ENCODE results near the gene HRK. TPM values are rescaled to one million over a fixed set of nuclear protein-coding genes. Genes with fewer than 3 reads are reported as not detected.

The HRK gene
- total and polyA plus RNA-seq, 2 of the 8 experiments (the other 6 are each of a cell fraction or from before 2014, with no cell fraction given): 1.6 to 2.7 TPM

- no peak overlapping the region for H3K4me3 ChIP-seq (ENCODE audit: extremely low read depth in 1 of 4, insufficient read depth in 2 of 4, low read depth in 3 of 4, low read length in 4 of 4)
- no peak overlapping the region for H2AFZ ChIP-seq (ENCODE audit: low read length)
- no peaks in the 10 kb centered on the region for H3K9me3 ChIP-seq (ENCODE audit: insufficient read depth in 2 of 2, low read depth in 1 of 2, low read length in 1 of 2)
- H4K20me1 ChIP-seq (replicated peaks in 1 of 2; ENCODE audit: control insufficient read depth in 1 of 2, insufficient read depth in 2 of 2, low read length in 2 of 2): no peaks in the 10 kb centered on the region
- no peaks in the 10 kb centered on the region for H3K23me2 ChIP-seq (ENCODE audit: low read depth, low read length)
- H4K91ac ChIP-seq (replicated peaks; ENCODE audit: insufficient read length, low read length): no peak overlapping the region
- no peak overlapping the region for H4K5ac ChIP-seq (ENCODE audit: insufficient read length, low read depth, low read length)
- no peak for DNase-seq (ENCODE audit: low read depth in 1 of 2, low spot score in 2 of 2)
- no peak overlapping the region for H4K8ac ChIP-seq (ENCODE audit: extremely low read depth, insufficient read depth, low read length)
- no peak overlapping the region for H3K4ac ChIP-seq (replicated peaks; ENCODE audit: insufficient read length, low read depth, low read length)
- H3K79me1 ChIP-seq (ENCODE audit: low read depth, low read length): no peaks in the 10 kb centered on the region
- no peak overlapping the region for H2BK20ac ChIP-seq (ENCODE audit: low read length)
- no peak overlapping the region for H3K18ac ChIP-seq (ENCODE audit: extremely low read depth, low read length)
- no peak overlapping the region for H3K9ac ChIP-seq (replicated peaks in 1 of 4; ENCODE audit: extremely low read depth in 1 of 4, low read depth in 3 of 4, low read length in 3 of 4)
- H3K36me3 ChIP-seq (ENCODE audit: control insufficient read depth in 2 of 4, insufficient read depth in 4 of 4, low read length in 3 of 4): no peaks in the 10 kb centered on the region
- ChIA-PET POLR2A (ENCODE audit: partially characterized antibody) (interaction anchor here (1.2 kb wide), 1 partner anchor 94 kb away, joined by 4 read pairs; no protein-coding TSS in a partner anchor), CTCF (ENCODE audit: partially characterized antibody) (interaction anchor here (1.2 to 1.6 kb wide), 3 partner anchors 9 to 93 kb away, joined by 3 to 5 read pairs (median 3); no protein-coding TSS in a partner anchor)
- no peak overlapping the region for H3K4me2 ChIP-seq (ENCODE audit: insufficient read depth in 1 of 2, low read depth in 2 of 2, low read length in 2 of 2)
- FAIRE-seq: no peak
- no peaks in the 10 kb centered on the region for H3K79me2 ChIP-seq (ENCODE audit: control insufficient read depth in 1 of 2, insufficient read depth in 2 of 2, low read length in 2 of 2)
- no peak overlapping the region for H3K27ac ChIP-seq (ENCODE audit: low read depth, low read length)
- H2BK12ac ChIP-seq (ENCODE audit: low read depth, low read length): no peak overlapping the region
- H3K4me1 ChIP-seq (replicated peaks in 1 of 4; ENCODE audit: control insufficient read depth in 3 of 4, insufficient read depth in 4 of 4, low read length in 3 of 4): no peaks in the 10 kb centered on the region
- H3K23ac ChIP-seq (ENCODE audit: insufficient read length): no peak overlapping the region
- H3K14ac ChIP-seq (ENCODE audit: insufficient read length): no peak overlapping the region
- WGBS, 2 experiments (ENCODE audit: extremely low coverage in 1 of 2, insufficient coverage in 1 of 2, insufficient read length in 1 of 2, insufficient replicate concordance in 2 of 2, low coverage in 1 of 2, low lambda C conversion rate in 2 of 2, missing lambda C conversion rate in 1 of 2): 88% methylated on average over 5 of the region's 5 CpGs; no CpG with 5 or more reads in 1 of the 2 experiments
- no peak overlapping the region for H2BK5ac ChIP-seq (ENCODE audit: low read depth, low read length)
- no peak overlapping the region for H2BK15ac ChIP-seq (ENCODE audit: low read length)
- no peak overlapping the region for H2BK120ac ChIP-seq (replicated peaks; ENCODE audit: low read depth, low read length)
- no peak overlapping the region for H2AK5ac ChIP-seq (ENCODE audit: low read depth, low read length)
- no peaks in the 10 kb centered on the region for H3K27me3 ChIP-seq (replicated peaks in 1 of 4; ENCODE audit: control insufficient read depth in 3 of 4, extremely low read depth in 1 of 4, insufficient read depth in 3 of 4, low read length in 3 of 4)
- H3K56ac ChIP-seq (replicated peaks; ENCODE audit: insufficient read length, low read depth, low read length): no peak overlapping the region
- no peak for TF ChIP-seq PHF8 (conservative IDR thresholded peaks at IDR 0.05; ENCODE audit: low read depth, low read length)
- TF ChIP-seq JUN (IDR thresholded peaks at IDR 0.05; ENCODE audit: low read depth, low read length): no peak
- TF ChIP-seq BCL11A (IDR thresholded peaks at IDR 0.05; ENCODE audit: low read depth in 2 of 2, low read length in 2 of 2): no peak
- no peak for TF ChIP-seq HDAC6 (IDR thresholded peaks at IDR 0.05; ENCODE audit: low read depth, low read length)
- no peak for TF ChIP-seq ASH2L (IDR thresholded peaks at IDR 0.05; ENCODE audit: low read length)
- TF ChIP-seq SP2 (IDR thresholded peaks at IDR 0.05; ENCODE audit: low read length): no peak
- no peak for TF ChIP-seq CBX8 (IDR thresholded peaks at IDR 0.05; ENCODE audit: borderline replicate concordance, low read depth, low read length)
- no peak for TF ChIP-seq HDAC2 (IDR thresholded peaks at IDR 0.05; ENCODE audit: borderline replicate concordance in 1 of 2, low read depth in 2 of 2, low read length in 2 of 2)
- TF ChIP-seq CREB1 (IDR thresholded peaks at IDR 0.05): no peak
- TF ChIP-seq NANOG (IDR thresholded peaks at IDR 0.05; ENCODE audit: insufficient read depth, low read depth, low read length, poor library complexity, severe bottlenecking): no peak
- no peak for TF ChIP-seq ZNF274 (IDR thresholded peaks at IDR 0.05; ENCODE audit: borderline replicate concordance, extremely low read depth, low read length)
- TF ChIP-seq CTCF (IDR thresholded peaks at IDR 0.05; ENCODE audit: control extremely low read depth in 1 of 3, insufficient read depth in 1 of 3, low read depth in 1 of 3, low read length in 3 of 3): no peak
Observed at GRCh38 chr12:116853507-116853906, 27.7 kb downstream of the HRK start.
